Measurements from ENCODE around the gene TSGA10IP.

The TSGA10IP gene

GRCh38 chr11:66008468-66009101 lies 63.3 kb downstream of the TSGA10IP start:
- no peak for DNase-seq
